Left lobe of liver (tissue), 2 donors: ENCODE measurements around the gene SLC22A23. TPM values are rescaled to one million over a fixed set of nuclear protein-coding genes. Genes with fewer than 3 reads are reported as not detected.

Experiments
- ATAC-seq: fragments of 200-7000 bp; cut with Tn5 transposase; one replicate; pipeline ENCODE4 v1.9.1; 2020; ENCODE audit warnings: mild to moderate bottlenecking, moderate library complexity
- DNase-seq: peaks from one replicate; pipeline ENCODE4 v3.0.0-alpha.2; 2020; ENCODE audit warnings: low spot score
- total RNA-seq: library from RNA; stranded (reverse); gene quantifications from one replicate; pipeline ENCODE4 v1.2.1, GENCODE V29; 2021
- donor health status: DM: no; HTN: no; CAD: no; lungs with moderate emphysema.
- donor health status: DM: no; HTN: yes; CAD: no.

The SLC22A23 gene
- total RNA-seq, 1 donor from 2014 or later, result 16.9 TPM

GRCh38 chr6:3324262-3324942, 132.4 kb downstream of the SLC22A23 start:
- no peak for DNase-seq
- ATAC-seq, result peak; percentile 52

- DNase-seq (no peak), ATAC-seq (no peak)
Measured at GRCh38 chr6:3323696-3324261, 133.1 kb downstream of the SLC22A23 start.

- DNase-seq, result no peak
- no peak for ATAC-seq
Measured at GRCh38 chr6:3323148-3323547, 133.7 kb downstream of the SLC22A23 start.

DNA sequence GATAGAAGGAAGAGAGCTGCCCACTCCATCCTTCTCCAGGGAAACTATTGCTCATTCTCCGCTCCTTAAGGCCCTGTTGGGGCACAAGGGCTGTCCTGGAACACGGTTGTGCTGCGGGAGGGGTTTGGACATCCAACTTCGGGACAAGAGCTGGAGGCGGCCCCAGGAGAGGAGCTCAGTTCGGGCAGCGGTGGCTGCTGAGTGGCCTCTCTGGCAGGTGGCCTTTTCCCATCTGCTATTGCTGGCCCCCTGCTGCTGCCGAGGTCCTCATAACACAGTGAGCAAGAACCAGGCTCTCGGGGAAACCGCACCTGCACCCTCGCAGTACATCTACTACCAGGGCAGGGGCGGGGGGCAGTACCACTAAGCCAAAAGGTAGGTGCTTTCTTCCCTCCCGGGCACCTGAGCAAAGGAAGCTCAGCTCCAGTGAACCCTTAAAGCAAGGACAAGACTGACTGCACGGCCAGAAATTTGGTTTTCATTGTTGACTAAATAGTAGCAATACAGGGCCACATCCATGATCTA, 134.4 kb downstream of the SLC22A23 start:
- ATAC-seq (no peak), DNase-seq (no peak)

DNA sequence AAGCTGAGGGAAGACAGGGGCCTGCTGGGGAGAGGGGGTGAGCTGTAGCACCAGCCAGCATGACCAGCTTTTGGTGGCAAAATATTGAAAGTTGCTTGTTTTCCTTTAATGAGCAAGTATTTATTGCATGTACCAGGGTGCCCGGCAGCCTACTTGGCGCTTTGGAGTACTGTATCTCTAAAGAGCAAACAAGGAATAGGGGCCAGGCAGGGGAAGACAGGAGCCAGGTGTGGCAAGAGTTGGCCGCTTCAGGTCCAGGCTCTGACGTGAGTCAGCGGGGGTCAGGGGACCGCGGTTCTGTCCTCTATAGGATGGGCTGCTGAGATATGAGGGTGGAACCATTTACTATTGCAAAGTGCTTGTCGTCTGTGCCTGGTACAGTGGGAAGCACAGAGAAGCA, 135.0 kb downstream of the SLC22A23 start:
- DNase-seq, result no peak
- ATAC-seq, result no peak

DNA sequence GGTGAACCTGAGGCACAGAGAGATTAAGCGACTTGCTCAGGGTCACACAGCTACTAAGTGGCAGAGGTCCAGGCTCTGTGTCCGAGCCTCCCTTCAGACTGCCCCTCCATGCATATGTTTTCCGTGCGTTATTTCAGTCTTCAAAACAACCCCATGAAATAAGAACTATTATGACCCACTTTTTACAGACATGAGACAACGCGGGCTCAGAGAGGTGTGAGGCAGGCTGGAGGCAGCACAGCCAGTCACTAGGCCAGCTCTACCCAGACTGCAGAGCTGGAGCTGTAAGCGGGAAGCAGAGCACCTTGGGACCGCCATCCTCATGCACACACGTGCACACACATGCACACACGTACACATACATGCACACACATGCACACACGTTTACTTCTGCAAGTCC, 135.8 kb downstream of the SLC22A23 start:
- ATAC-seq, result no peak
- DNase-seq, result no peak

DNA sequence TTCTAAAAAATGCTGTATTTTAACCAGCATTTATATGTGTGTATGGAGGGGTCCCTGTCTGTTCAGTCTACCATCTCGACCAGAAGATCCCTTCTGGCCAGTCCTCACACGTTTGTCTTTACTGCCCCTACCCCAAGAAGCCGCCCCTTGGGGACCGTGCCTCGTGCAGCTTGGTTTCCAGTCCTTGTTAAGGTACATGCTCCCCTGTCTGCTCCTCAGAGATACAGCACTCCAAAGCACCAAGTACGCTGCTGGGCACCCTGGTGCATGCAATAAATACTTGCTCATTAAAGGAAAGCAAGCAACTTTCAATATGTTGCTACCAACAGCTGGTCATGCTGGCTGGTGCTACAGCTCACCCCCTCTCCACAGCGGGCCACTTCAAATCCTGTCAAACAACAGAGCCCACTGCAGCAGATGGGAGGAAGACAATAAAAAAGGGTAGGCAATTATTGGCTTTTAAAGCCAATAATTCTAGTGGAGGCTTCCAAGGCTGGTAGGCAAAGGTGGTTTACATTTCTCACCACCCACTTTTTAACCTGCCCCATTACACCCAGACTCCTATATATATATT, 136.5 kb downstream of the SLC22A23 start:
- ATAC-seq (no peak), DNase-seq (no peak)

- ATAC-seq, result no peak
Measured at GRCh38 chr6:3319610-3320200, 137.1 kb downstream of the SLC22A23 start.

GRCh38 chr6:3318821-3319540, 137.9 kb downstream of the SLC22A23 start:
- DNase-seq (no peak), ATAC-seq (no peak)

More at GRCh38 chr6:3319610-3320200, 137.1 kb downstream of the SLC22A23 start:
- no peak for DNase-seq

DNA sequence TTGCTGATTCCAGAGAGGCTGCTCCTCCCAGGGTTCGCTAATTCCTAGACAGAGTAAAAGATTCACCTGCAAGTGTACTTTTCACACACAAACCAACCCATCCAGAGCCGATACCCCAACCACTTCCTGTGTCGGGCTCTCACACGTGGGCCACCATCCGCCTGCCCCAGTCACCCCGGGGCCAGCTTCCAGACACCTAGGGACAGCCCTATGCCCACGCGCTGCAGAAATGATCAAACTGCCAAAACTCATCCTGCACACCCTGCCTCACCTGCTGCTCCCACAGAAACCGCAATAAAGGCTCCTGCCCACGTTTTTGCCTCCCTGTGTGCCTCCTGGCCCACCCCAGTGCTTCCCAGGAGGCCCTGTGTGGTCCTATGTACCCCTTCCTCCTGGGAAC, 138.6 kb downstream of the SLC22A23 start:
- DNase-seq, result no peak
- no peak for ATAC-seq

GRCh38 chr6:3317741-3318211, 139.1 kb downstream of the SLC22A23 start:
- DNase-seq (no peak), ATAC-seq (no peak)

DNA sequence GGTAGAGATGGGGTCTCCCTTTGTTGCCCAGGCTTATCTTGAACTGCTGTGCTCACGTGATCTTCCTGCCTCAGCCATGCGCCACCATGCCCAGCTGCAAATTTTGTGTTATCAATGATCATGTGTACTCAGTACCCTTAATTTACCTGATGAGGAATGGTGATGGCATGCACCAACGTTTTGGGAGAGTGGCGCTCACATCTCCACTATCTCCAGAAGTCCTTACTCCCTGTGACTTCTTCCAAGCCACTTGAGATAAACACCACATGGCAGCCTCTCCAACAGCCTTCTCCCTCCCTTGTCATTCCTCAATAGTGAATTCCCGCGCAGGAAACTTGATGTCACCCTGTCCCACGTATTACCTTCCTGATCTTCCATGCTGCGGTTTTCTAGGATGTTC, 140.0 kb downstream of the SLC22A23 start:
- ATAC-seq (no peak), DNase-seq (no peak)

- DNase-seq, result peak; percentile 19
- no peak for ATAC-seq
Measured at GRCh38 chr6:3316331-3316730, 140.5 kb downstream of the SLC22A23 start.

DNA sequence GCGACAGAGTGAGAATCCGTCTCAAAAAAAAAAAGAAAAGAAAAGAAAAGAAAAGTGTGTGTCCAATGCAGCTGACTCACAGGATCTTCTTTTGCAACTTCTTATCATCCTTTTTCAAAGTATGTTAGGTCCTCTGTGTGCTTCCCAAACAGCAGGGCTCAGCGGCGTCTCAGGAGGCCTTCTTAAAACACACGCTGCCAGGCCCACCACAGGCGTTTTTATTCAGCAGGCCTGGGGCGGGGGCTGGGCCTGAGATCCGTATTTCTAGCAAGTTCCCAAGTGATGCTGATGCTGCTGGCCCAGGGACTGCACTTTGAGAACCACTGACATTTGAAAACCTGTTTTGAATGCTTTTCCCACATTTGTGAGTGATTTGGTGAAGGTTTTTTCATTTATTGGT, 141.0 kb downstream of the SLC22A23 start:
- peak; percentile 19 for DNase-seq
- no peak for ATAC-seq

DNA sequence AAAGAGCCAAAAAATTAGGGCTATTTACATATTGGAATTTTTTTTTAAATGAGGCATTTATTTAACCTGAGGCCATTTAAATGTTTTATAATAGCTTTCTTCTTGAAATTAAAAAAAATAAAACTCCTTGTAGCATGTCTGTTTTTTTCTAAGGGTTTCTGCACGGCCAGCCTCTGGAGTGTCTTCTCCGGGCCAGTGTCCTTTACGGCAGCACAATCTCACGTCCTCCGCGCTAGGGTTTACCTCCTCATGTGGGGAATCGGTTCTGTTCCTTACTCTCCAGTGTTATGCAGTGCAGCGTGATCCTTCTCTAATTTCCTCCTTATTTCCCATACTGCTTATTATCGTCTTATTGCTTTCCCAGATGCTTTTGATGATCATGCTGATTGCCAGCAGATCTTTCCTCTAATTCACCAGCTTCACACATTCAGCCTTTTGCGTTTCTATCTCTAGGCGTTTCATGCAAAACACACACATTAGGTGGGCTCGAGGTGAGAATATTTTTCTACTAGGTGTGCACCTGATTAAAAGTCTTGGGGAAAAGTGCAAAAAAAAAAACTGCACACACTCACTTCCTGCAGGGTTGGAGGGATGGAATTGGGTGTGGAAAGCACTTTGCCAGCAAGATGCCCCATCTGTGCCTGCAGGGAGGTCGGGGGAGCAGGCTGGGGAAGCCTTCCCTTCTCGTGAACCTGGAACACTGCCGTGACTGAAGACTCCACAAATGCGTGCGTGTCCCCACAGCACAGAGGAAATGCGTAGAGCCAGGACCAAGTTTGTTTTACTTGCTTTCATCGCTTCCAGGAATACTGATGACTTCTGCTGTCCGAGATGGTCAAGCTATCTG, 142.0 kb downstream of the SLC22A23 start:
- DNase-seq (no peak), ATAC-seq (no peak)

DNA sequence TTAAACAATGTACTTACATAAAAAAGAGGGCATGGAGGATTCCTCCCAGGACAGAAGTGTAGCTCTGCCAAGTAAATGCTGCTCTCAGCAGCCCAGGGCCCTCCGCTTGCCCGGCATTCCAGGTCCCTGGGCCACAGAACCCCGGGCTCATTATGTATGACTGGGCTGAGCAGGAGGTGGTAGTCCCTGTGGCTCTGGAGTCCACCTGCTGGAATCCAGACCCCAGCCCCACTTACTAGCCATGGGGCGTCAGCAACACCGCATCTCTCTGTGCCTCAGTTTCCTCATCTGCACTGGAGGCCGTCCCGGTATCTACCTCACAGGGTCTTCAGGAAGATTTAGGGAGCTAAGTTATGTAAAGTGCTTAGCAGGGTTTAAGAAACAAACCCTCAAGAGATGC, 142.7 kb downstream of the SLC22A23 start:
- ATAC-seq (no peak), DNase-seq (no peak)

DNA sequence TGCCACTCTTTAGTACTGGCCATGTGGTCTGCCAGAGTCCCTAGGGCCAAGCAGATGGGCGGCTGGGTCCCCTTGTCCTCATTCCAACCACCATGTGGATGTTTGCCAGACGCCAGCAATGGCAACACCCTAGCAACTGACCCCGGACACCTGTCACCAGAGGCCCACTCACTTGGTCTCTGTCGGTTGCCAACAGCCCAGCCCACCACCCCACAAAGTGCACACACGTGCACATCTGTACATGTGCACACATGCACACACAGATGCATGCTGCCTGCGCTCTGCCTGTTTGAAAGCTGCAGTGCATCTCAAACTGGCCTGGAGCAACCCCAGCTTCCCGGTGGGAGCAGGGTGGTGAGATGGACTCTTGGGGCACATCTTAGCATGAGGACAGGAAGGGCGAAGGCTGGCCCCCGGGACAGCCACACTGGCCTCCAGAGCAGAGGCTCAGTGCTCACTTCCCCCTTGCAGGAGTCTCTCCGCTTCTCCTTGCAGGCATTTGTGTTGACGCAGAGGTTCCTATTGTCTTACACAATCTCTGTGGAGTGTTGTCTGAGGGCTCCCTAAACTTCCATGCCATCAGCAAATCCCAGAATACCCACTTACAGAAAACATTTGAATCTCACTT, 144.1 kb downstream of the SLC22A23 start:
- DNase-seq (no peak), ATAC-seq (peak; percentile 62)

GRCh38 chr6:3311826-3312225, 145.0 kb downstream of the SLC22A23 start:
- no peak for ATAC-seq
- no peak for DNase-seq

- ATAC-seq, result no peak
- no peak for DNase-seq
Measured at GRCh38 chr6:3310703-3311102, 146.1 kb downstream of the SLC22A23 start.

DNA sequence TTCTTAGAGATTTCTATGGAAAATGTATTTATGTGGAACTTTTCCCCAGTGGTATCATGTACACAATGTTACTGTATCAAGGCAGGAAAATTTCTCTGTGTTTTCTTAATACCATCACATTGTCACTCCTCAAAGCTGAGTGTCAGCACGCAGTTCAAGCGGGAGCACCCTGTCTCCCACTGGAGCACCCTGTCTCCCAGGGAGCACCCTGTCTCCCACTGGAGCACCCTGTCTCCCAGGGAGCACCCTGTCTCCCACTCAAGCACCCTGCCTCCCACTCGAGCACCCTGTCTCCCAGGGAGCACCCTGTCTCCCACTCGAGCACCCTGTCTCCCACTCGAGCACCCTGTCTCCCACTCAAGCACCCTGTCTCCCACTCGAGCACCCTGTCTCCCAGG, 146.8 kb downstream of the SLC22A23 start:
- ATAC-seq (no peak), DNase-seq (no peak)
